Activated T-cell treated with anti-CD3 and anti-CD28 coated beads for 1 hour (primary cell): ENCODE measurements around the gene GYPB.
"Not testable (repeated sequence)": the region's sequence is repeated elsewhere in the genome, so short reads cannot be mapped to it uniquely, and the experiment has no call there.

Source experiments
- DNase-seq: peaks from one replicate; pipeline ENCODE4 v3.0.0-alpha.2; 2020; ENCODE audit warnings: low read depth

Gene GYPB

GRCh38 chr4:144019277-144019676, at the start of gene GYPB:
Gene GYPB, minus strand, starts transcription at chr4:144019380. Its CDS starts 93 bp downstream, at chr4:144019287.
- DNase-seq: not testable (repeated sequence)

DNA sequence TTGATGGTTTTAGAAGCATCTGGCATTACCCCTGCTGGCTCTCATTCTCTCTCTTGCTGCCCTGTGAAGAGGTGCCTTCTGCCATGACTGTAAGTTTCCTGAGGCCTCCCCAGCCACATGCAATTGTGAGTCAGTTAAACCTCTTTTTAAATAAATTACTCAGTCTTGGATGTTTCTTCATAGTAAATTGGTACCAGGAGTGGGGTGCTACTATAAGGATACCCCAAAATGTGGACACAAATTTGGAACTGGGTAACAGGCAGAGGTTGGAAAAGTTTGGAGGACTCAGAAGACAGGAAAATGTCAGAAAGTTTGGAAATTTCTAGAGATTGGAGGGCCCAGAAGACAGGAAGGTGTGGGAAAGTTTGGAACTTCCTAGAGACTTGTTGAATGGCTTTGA, 42.4 kb upstream of the GYPB start:
- DNase-seq: not testable (repeated sequence)

DNA sequence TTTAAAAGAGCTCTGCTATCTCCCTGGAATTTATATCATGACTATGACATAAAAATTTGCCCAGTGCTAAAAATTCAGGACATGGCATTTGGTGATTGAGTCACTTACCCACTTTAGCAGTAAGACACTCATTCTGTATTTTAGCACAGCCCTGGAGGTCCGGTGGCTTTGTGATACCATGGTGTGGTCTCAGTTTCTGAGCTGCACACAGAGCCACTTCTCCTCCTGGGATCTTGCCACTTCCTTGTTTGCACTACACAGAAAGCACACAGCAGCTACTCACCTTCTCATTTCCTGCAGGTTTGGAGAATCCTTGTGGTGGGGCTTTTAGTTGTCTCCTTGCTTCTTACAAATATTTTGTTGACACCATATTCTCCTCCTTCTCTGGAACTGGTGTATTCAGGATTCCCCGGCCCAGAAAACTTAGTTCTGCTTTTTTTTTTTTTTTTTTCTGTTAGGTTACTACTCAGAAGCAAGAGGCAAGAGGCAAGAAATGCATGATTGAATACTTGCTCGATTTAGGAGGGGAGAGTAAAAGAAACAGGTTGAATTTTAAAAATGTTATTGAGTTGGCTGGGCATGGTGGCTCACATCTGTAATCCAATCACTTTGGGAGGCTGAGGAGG, 41.2 kb upstream of the GYPB start:
- not testable (repeated sequence) for DNase-seq

DNA sequence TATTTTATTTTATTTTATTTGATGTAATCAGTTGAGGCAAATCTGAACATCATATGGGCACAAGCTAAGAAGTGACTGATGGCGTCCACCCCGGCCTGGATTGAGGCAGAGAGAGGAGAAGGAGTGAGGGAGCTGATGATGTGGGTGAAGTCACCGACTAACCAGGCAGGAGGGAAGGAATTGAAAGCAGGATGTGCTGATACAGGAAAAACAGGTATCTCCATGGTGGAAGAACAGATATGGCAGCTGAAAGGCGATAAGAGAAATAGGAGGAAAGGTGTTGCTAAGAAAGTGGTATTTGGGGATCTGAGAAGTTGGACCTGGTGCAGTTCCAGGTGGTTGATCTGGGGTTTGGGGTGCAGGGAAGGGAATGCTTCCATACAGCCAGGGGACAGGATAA, 37.6 kb upstream of the GYPB start:
- no peak for DNase-seq

DNA sequence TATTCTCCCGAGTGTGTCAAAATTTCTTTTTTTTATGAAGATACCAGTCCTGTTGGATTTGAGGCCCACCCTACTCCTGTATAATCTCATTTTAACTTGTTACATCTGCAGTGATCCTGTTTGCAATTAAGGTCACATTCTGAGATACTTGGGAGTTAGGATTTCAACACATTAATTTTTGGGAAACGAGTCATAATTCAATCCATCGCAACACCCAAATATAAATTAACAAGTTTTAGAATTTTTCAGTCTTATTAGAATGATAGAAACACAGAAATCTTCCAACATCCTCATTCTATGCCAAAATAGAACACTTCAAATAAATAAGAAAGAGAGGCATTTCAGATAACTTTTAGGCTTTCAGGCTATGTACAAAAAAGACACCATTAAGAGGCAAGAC, 36.2 kb upstream of the GYPB start:
- not testable (repeated sequence) for DNase-seq

GRCh38 chr4:144051494-144051893, 32.3 kb upstream of the GYPB start:
- DNase-seq: not testable (repeated sequence)

DNA sequence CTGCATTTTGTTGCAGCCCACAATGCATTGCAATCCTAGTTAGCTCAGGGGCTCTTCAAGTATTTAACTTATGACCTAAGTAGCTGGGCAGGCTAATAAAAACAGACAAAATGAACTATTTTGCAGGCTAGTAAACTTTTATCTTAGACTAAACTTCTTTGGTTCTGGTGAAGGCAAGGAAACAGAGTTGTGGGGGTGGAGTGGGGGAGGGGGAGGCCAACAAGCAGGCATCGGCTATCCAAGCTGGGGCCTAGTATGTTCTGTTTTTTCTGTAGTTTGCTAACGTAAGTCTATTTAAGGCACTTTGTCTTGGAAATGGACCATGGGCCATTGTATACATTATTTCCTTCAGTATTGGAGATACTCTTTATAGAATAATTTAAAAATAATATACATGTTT, 31.5 kb upstream of the GYPB start:
- not testable (repeated sequence) for DNase-seq

- not testable (repeated sequence) for DNase-seq
Measured at GRCh38 chr4:144049495-144050424, 30.6 kb upstream of the GYPB start.

- DNase-seq: not testable (repeated sequence)
Measured at GRCh38 chr4:144044936-144045335, 25.8 kb upstream of the GYPB start.

DNA sequence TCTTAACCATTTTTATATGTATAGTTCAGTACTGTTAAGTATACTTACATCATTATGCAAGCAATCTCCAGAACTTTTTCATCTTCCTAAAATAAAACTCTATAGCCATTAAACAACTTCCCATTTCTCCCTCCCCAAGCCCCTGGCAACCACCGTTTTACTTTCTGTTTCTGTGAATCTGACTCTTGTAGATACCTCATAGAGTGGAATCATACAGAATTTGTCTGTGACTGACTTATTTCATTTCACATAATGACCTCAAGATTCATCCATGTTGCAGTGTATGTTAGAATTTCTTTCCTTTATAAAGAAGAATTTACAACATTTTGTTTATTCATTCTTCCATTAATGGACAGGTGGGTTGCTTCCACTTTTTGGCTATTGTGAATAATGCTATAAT, 13.4 kb upstream of the GYPB start:
- not testable (repeated sequence) for DNase-seq

DNA sequence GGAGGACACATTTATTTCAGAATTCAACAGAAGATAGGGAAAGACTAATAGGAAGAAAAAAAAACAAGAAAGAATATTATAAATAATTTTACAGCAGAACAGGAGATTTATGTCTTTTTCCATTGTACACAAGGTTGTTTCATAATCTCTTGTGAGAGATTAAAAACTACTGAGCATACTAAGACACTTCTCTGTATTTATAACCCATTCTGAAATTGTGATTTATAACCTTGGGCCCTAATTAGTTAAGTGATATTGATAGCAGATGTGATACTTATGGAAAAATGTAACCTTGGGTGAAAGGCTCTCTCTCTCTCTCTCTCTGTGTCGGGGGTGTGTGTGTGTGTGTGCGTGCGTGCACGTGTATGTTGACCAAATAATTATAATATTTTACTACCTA, 12.7 kb upstream of the GYPB start:
- not testable (repeated sequence) for DNase-seq

- not testable (repeated sequence) for DNase-seq
Measured at GRCh38 chr4:144031369-144031768, 12.2 kb upstream of the GYPB start.

- DNase-seq: not testable (repeated sequence)
Measured at GRCh38 chr4:144030708-144031107, 11.5 kb upstream of the GYPB start.

DNA sequence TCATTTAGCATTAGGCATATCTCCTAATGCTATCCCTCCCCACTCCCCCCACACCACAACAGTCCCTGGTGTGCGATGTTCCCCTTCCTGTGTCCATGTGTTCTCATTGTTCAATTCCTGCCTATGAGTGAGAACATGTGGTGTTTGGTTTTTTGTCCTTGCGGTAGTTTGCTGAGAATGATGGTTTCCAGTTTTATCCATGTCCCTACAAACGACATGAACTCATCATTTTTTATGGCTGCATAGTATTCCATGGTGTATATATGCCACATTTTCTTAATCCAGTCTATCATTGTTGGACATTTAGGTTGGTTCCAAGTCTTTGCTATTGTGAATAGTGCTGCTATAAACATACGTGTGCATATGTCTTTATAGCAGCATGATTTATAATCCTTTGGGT, 7.5 kb upstream of the GYPB start:
- DNase-seq: not testable (repeated sequence)

DNA sequence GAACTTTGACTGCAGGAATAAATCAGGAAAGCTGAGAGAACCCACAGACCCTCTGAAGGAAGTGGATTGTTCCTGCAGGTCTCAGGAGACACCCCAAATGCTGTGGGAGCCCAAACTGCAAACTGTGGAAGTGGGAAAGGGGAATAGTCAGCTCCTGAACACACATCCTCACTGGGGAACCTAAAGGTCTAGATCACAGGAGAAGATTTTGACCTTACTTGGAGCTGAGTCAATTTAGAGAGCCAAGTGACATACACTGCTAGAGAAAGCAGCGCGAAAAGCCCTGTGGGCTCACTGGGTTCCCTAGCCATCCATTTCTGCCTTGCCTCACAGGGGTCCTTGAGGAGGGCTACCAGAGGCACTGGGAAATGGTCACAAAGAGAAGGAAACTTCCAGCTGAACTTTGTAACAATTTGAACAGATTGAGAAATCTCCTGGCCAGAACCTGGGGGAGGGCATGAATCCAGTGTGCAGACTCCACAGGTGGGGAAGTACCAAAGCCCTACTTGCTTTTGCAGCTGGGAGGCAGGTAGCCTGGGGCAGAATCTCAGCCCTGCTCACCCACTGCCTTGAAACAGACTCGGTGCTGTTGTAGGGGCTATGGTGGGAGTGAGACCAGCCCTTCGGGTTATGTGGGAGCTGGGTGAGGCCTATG, 5.3 kb upstream of the GYPB start:
- not testable (repeated sequence) for DNase-seq

- not testable (repeated sequence) for DNase-seq
Measured at GRCh38 chr4:144022772-144023400, 3.7 kb upstream of the GYPB start.

DNA sequence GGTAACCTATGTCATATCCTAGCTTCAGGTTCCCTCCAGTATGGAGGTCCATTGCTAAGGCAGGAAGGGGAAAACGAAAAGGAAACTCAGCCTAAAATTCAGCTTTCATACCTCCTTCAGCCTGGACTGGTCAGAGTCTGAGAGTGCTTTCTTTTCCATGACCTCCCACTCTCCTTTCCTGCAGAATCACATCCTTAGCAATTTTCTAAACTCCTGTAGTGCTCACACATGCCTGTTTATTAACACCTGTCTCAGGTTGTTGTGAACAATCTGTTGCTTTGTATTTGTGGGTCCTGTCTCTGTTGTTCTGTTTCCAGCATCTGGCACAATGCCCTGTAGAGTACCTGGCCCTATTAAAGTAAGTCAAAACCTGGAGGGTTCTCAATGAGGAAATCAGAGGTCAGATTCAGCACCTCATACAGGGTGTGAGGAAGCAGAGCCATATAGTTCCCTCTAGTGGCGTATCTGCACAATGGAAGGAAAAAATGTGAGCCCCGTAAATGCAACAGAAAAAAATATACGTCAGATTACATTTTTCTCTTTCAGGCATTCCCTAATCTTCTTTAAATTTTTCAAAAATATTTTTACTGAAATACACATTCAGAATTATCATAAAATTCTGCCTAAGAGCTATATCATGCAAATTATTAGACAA, 2.3 kb upstream of the GYPB start:
- not testable (repeated sequence) for DNase-seq

- DNase-seq: not testable (repeated sequence)
Measured at GRCh38 chr4:144018223-144019000, 768 bp downstream of the GYPB start.

GRCh38 chr4:144017271-144017670, 1.9 kb downstream of the GYPB start:
- DNase-seq: not testable (repeated sequence)

GRCh38 chr4:144016057-144016605, 3.0 kb downstream of the GYPB start:
- not testable (repeated sequence) for DNase-seq
